ENCODE data around the gene CXCL5.

Gene CXCL5

GRCh38 chr4:73998040-73999011 is at the start of gene CXCL5:
Gene CXCL5 (minus strand): TSS chr4:73998677. CDS start chr4:73998581, 96 bp downstream.
- DNase-seq = no peak

DNA sequence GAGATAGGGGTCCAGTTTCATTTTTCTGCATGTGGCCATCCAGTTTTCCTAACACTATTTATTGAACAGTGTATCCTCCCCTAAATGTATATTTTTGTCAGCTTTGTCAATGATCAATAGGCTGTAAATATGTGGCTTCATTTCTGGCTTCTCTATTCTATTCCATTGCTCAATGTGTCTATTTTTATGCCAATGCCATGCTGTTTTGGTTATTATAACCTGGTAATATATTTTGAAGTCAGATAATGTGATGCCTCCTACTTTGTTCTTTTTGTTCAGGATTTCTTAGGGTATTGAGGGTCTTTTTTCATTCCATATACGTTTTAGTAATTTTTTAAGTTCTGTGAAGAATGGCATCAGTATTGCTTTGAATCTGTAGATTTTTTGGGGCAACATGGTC is 48.7 kb upstream of the CXCL5 start:
- DNase-seq = no peak

DNA sequence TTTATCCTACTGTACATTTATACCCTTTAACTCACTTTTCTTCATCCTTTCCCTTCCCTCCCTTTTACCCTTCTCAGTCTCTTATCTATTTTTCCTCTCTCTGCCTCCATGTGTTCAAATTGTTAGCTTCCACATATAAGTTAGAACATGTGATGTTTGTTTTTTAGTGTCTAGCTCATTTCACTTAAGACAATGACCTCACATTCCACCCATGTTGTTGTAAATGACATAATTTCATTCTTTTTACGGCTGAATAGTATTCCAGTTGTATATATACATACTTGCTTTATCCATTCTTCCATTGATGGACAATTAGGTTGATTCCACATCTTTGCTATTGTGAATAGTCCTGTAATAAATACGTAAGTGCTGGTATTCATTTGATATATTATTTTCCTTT is 47.3 kb upstream of the CXCL5 start:
- DNase-seq = no peak

- DNase-seq = no peak
Measured at GRCh38 chr4:74045247-74045646, 46.8 kb upstream of the CXCL5 start.

DNA sequence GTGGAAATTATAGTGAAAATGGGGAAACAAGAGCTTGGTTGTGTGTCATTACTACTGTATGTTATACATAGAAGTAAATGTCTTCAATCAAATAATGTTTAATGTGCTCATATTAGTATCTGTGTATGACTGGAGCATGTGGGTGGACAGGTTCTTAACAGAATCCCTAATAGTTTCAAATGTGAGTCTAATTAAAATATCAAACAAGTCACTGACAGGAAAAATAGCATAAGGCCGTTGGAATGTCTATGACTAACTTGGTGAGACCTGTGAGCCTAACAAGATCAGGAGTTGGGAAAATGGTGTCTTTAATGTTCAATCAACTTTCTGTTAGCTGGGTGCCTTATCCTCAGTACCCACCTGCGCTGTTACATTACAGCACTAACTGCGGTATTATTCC is 46.2 kb upstream of the CXCL5 start:
- DNase-seq = no peak

DNA sequence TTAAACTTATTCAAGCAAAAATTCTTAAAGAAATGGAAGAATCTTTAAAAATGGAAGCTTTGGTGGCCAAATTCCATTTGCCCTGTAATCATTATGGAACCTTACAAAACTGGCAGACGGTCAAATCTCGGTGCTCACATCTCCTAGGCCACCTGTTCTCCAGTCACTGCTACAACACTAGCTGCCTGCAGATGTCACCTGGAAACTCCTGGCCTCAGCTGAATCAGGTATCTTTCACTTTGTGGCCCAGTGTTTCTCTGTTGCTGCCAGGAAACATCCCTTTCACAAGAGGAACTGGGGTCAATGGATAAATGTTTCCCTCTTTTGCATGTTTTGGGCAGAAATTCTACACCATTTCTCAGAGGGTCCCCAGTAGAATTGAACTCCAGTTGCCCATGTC is 44.2 kb upstream of the CXCL5 start:
- DNase-seq = no peak

DNA sequence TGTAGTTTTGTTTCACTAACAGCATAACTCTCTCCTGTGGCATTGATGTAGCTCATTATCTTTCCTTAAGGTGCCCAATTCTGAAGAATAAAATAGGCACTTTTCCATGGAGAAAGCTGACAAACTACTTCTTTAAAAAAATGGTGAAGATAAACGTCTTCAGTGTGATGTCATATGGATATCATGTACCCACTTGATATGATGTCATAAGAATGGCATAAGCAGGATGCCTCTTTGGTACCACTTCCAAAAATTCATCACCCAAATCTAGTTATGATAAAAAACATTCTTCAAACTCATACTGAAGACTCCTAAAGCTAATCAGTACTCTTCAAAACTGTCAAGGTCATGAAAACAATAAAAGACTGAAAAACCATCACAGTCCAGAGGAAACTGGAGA is 42.9 kb upstream of the CXCL5 start:
- DNase-seq = no peak

- DNase-seq = no peak
Measured at GRCh38 chr4:74039315-74039763, 40.9 kb upstream of the CXCL5 start.

GRCh38 chr4:74038425-74039314 is 40.2 kb upstream of the CXCL5 start, which contains the start of gene CXCL3:
Gene CXCL3 (minus strand): TSS chr4:74038689. CDS start chr4:74038611, 78 bp downstream.
- DNase-seq = no peak

- no peak for DNase-seq
Measured at GRCh38 chr4:74038086-74038424, 39.6 kb upstream of the CXCL5 start.

DNA sequence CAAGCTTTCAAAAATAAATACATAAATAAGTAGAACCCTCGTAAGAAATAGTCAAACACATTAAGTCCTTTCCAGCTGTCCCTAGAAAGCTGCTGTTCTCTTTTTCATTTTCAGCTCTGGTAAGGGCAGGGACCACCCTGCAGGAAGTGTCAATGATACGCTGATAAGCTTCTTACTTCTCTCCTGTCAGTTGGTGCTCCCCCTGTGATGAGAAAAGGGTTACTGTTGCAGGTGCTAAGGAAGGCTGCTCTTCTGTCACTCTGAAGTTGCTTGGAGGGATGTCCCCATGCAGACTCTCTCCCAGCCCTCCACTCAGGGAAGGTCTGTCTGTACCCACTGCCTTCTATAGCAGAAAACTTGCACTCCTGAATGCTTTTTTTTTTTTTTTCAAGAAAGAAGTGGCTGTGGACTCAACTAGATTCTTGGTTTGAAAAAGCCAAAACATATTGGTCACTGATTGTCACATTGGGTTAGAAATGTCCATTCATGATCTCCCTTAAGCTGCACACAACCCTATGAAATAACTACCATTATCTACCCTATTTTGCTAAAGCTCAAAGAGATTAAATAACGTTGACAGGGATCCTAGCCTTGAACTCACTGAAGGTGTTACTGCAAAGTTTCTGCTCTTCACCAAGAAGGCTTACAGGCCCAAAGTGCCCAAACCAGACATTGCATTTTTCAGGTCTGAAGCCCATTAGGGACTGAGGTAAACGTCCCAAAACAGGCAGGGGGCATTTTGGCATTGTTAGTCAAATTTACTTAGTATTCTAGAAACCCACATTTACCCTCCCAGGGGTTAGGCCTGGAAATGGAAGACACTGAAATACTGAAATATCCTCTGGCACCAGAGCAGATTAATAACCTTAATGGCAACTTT is 38.8 kb upstream of the CXCL5 start:
- DNase-seq = no peak

DNA sequence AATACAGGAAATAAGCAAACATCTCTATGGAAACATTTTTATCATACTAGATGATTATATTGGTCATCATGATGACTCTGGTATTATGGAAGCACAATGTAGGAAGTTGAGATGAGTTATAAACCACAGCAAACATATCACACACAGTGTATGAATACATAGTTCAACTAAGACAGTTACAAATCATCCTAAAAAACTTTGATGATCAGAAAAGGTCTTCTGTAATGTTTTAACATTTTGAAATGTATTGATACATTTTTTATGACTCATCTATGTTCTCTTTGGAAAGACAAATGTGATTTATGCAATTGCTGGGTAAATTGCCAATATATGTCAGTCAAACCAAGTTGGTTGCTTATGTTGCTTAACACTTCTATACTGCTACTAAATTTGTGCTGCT is 35.3 kb upstream of the CXCL5 start:
- no peak for DNase-seq

GRCh38 chr4:74032064-74032463 is 33.6 kb upstream of the CXCL5 start:
- DNase-seq = no peak

- no peak for DNase-seq
Measured at GRCh38 chr4:74031576-74031975, 33.1 kb upstream of the CXCL5 start.

DNA sequence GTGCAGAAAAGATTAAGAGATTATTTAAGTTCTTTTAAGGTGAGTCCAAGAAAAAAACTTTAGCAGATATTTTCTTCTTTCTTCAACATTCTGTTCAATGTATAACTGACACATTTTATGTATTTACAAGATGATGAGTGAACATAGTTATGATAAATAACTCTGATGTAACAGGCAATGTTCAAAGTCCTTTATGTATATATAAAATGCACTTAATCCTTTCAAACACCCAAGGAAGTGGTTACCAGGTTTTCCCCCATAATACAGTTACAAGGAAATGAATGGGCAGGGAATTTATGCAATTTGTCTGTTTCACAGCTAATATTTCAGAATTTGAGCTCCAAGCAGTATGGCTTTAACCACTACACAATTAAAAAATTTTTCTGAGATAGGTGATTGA is 31.8 kb upstream of the CXCL5 start:
- DNase-seq = no peak

GRCh38 chr4:74028504-74028903 is 30.0 kb upstream of the CXCL5 start:
- no peak for DNase-seq

DNA sequence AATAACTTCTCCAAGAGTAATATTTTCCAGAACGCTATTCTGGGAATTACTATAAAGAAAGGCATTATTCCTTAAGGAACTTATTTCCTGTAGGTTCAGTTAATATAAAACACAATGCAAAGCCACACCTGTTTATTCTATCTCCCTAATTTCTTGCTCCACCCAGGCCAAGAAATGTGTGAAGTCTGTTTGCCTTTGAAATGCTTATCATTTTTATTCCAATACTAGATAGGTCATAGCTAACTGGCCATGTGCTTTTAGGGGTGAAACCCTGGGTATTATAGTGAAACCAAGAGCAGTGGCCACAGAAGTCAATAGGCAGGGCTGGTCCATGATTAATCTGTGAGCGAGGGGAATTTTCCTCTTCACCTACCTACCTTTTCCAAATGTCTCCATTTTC is 25.2 kb upstream of the CXCL5 start:
- DNase-seq = no peak

DNA sequence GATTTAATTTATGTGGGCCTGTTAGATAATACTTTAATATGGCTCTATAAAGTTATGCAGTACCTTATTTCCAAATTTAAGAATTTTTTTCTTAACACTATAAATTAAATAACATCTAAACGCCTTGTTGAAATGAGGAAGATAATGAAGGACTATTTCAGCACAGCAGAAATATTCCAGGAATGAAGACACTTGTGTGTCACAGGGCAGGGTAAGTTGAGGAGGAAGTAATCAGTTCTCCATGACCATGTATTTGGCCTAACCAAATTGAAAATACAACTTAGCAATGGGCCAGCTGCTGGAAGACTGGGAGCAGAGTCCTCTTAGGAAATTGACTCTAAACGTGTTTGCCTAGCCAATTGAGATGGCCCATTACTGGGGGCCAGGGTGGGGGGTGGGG is 23.1 kb upstream of the CXCL5 start:
- DNase-seq = no peak

- DNase-seq = no peak
Measured at GRCh38 chr4:74018771-74019170, 20.3 kb upstream of the CXCL5 start.

GRCh38 chr4:74018116-74018515 is 19.6 kb upstream of the CXCL5 start:
- DNase-seq = no peak

GRCh38 chr4:74016068-74016467 is 17.6 kb upstream of the CXCL5 start:
- DNase-seq = no peak

- no peak for DNase-seq
Measured at GRCh38 chr4:74015126-74015780, 16.8 kb upstream of the CXCL5 start.
